ENCODE results near the gene CHMP1A.
A peak's percentile ranks its signal among the peaks of the same experiment; 100 is the strongest.
"Not testable (repeated sequence)": the region's sequence is repeated elsewhere in the genome, so short reads cannot be mapped to it uniquely, and the experiment has no call there.

CHMP1A gene

GRCh38 chr16:89634463-89635385 lies 22.8 kb downstream of the CHMP1A start:
- H3K79me2 ChIP-seq (ENCODE audit: control insufficient read depth, insufficient read depth, low read length); DNase-seq; H3K4me1 ChIP-seq (ENCODE audit: control insufficient read depth, low read depth, low read length); H3K27me3 ChIP-seq (ENCODE audit: insufficient read depth, low read length, poor library complexity); H4K5ac ChIP-seq (ENCODE audit: low read length); H3K56ac ChIP-seq (ENCODE audit: low read length); H3K18ac ChIP-seq (ENCODE audit: low read length); H2BK5ac ChIP-seq (ENCODE audit: low read length); H3K27ac ChIP-seq (ENCODE audit: low read depth, low read length); H3K4me2 ChIP-seq (ENCODE audit: low read length); H3K9ac ChIP-seq (ENCODE audit: low read length); H2BK120ac ChIP-seq (ENCODE audit: low read depth, low read length); H2BK15ac ChIP-seq (replicated peaks; ENCODE audit: low read depth); H2AK5ac ChIP-seq (ENCODE audit: low read length); H3K4ac ChIP-seq (ENCODE audit: low read depth, low read length); H3K79me1 ChIP-seq (ENCODE audit: low read length); H3K4me3 ChIP-seq (ENCODE audit: low read length); H3K36me3 ChIP-seq (ENCODE audit: control insufficient read depth, insufficient read depth, low read length); H3K23ac ChIP-seq (ENCODE audit: low read length); H4K8ac ChIP-seq (ENCODE audit: low read depth, low read length): not testable (repeated sequence)
- WGBS (ENCODE audit: extremely low coverage, insufficient coverage, low lambda C conversion rate): 100% methylated on average over 1 of the region's 2 CpGs

- Histone ChIP-seq H3K79me2 (ENCODE audit: control insufficient read depth, insufficient read depth, low read length) (no peaks in the 10 kb centered on the region), H4K5ac (ENCODE audit: low read length) (no peak overlapping the region), H3K9ac (ENCODE audit: low read length) (no peak overlapping the region), H3K4ac (ENCODE audit: low read depth, low read length) (no peak overlapping the region), H3K27me3 (ENCODE audit: insufficient read depth, low read length, poor library complexity) (no peaks in the 10 kb centered on the region), H3K4me2 (ENCODE audit: low read length) (no peak overlapping the region), H2BK15ac (replicated peaks; ENCODE audit: low read depth) (no peak overlapping the region), H2BK120ac (ENCODE audit: low read depth, low read length) (no peak overlapping the region), H2AK5ac (ENCODE audit: low read length) (no peak overlapping the region), H3K23ac (ENCODE audit: low read length) (no peak overlapping the region), H3K56ac (ENCODE audit: low read length) (no peak overlapping the region), H4K8ac (ENCODE audit: low read depth, low read length) (no peak overlapping the region), H3K18ac (ENCODE audit: low read length) (no peak overlapping the region), H3K79me1 (ENCODE audit: low read length) (no peaks in the 10 kb centered on the region), H3K27ac (ENCODE audit: low read depth, low read length) (no peak overlapping the region), H3K4me3 (ENCODE audit: low read length) (no peak overlapping the region), H2BK5ac (ENCODE audit: low read length) (no peak overlapping the region), H3K4me1 (ENCODE audit: control insufficient read depth, low read depth, low read length) (no peaks in the 10 kb centered on the region), H3K36me3 (ENCODE audit: control insufficient read depth, insufficient read depth, low read length) (no peaks in the 10 kb centered on the region)
- no peak for DNase-seq
- WGBS (ENCODE audit: extremely low coverage, insufficient coverage, low lambda C conversion rate): no CpG with 5 or more reads among the region's 19 CpGs
Observed at GRCh38 chr16:89633064-89633631, 24.4 kb downstream of the CHMP1A start.

GRCh38 chr16:89629827-89630610 lies 27.5 kb downstream of the CHMP1A start:
- H2BK120ac ChIP-seq (ENCODE audit: low read depth, low read length): no peak overlapping the region
- H3K4me3 ChIP-seq (ENCODE audit: low read length): no peak overlapping the region
- H3K23ac ChIP-seq (ENCODE audit: low read length): no peak overlapping the region
- H3K56ac ChIP-seq (ENCODE audit: low read length): no peak overlapping the region
- H3K4me2 ChIP-seq (ENCODE audit: low read length): no peak overlapping the region
- H3K18ac ChIP-seq (ENCODE audit: low read length): no peak overlapping the region
- H3K27ac ChIP-seq (ENCODE audit: low read depth, low read length): no peak overlapping the region
- no peak overlapping the region for H3K9ac ChIP-seq (ENCODE audit: low read length)
- no peaks in the 10 kb centered on the region for H3K27me3 ChIP-seq (ENCODE audit: insufficient read depth, low read length, poor library complexity)
- H3K36me3 ChIP-seq (ENCODE audit: control insufficient read depth, insufficient read depth, low read length): no peaks in the 10 kb centered on the region
- no peaks in the 10 kb centered on the region for H3K79me2 ChIP-seq (ENCODE audit: control insufficient read depth, insufficient read depth, low read length)
- H3K4ac ChIP-seq (ENCODE audit: low read depth, low read length): no peak overlapping the region
- H4K5ac ChIP-seq (ENCODE audit: low read length): no peak overlapping the region
- H3K79me1 ChIP-seq (ENCODE audit: low read length): no peaks in the 10 kb centered on the region
- H2AK5ac ChIP-seq (ENCODE audit: low read length): no peak overlapping the region
- DNase-seq: no peak
- no CpG with 5 or more reads among the region's 17 CpGs for WGBS (ENCODE audit: extremely low coverage, insufficient coverage, low lambda C conversion rate)
- no peak overlapping the region for H4K8ac ChIP-seq (ENCODE audit: low read depth, low read length)
- H3K4me1 ChIP-seq (ENCODE audit: control insufficient read depth, low read depth, low read length): no peaks in the 10 kb centered on the region
- H2BK5ac ChIP-seq (ENCODE audit: low read length): no peak overlapping the region
- no peak overlapping the region for H2BK15ac ChIP-seq (replicated peaks; ENCODE audit: low read depth)

DNA sequence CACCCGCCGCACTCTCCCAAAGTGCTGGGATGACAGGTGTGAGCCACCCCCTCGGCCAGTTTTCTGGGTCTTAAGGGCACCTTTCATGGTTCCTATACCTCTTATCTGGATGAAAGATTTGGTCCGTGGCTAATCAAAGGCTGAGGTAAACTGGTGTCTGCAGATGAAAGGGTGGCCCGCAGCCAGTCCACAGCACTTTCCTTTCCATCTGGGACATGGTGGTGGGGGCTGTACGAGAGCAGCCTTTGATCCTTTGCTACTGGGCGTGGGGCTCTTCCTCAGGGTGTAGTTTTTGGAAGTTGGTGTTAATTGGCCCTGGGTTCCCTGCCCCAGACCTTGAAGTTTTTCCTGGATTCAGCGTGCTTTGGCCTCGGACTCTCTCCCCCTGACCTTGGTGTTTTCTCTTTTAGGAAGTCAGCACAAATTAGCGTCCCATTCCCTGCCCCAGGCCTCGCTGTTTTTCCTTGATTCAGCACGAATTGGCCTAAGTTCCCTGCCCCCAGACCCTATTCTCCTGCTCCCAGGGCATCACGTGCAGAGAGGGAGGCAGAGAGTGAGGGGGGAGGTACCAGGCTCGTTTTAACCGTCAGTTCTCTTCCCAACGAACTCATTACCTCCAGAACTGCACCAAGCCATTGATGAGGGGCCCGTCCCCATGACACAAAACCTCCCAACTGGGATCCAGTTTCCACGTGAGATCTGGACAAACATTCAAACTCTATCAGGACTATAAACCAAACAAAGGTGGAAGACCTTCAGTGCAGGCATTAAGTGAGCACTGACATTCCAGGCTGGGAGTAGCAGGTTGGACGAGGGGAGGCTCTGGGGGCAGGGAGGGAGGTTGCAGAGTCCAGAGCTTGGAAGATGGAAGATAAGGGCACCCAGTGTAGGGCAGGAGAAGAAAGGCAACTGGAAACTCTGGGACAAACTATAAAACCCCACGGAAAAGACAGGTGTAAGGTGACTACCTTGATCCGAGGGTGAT lies 32.4 kb downstream of the CHMP1A start:
- WGBS (ENCODE audit: extremely low coverage, insufficient coverage, low lambda C conversion rate): no CpG with 5 or more reads among the region's 21 CpGs
- Histone ChIP-seq H4K8ac (ENCODE audit: low read depth, low read length) (no peak overlapping the region), H3K4me3 (ENCODE audit: low read length) (no peak overlapping the region), H3K27me3 (ENCODE audit: insufficient read depth, low read length, poor library complexity) (peaks cover 3% of the 10 kb centered on the region), H3K18ac (ENCODE audit: low read length) (no peak overlapping the region), H3K56ac (ENCODE audit: low read length) (no peak overlapping the region), H4K5ac (ENCODE audit: low read length) (no peak overlapping the region), H3K27ac (ENCODE audit: low read depth, low read length) (no peak overlapping the region), H3K4me2 (ENCODE audit: low read length) (no peak overlapping the region), H3K9ac (ENCODE audit: low read length) (no peak overlapping the region), H2BK120ac (ENCODE audit: low read depth, low read length) (no peak overlapping the region), H2BK15ac (replicated peaks; ENCODE audit: low read depth) (no peak overlapping the region), H3K4me1 (ENCODE audit: control insufficient read depth, low read depth, low read length) (no peaks in the 10 kb centered on the region), H3K23ac (ENCODE audit: low read length) (no peak overlapping the region), H3K36me3 (ENCODE audit: control insufficient read depth, insufficient read depth, low read length) (no peaks in the 10 kb centered on the region), H3K79me2 (ENCODE audit: control insufficient read depth, insufficient read depth, low read length) (no peaks in the 10 kb centered on the region), H3K4ac (ENCODE audit: low read depth, low read length) (no peak overlapping the region), H2AK5ac (ENCODE audit: low read length) (no peak overlapping the region), H3K79me1 (ENCODE audit: low read length) (no peaks in the 10 kb centered on the region), H2BK5ac (ENCODE audit: low read length) (no peak overlapping the region)
- no peak for DNase-seq

GRCh38 chr16:89623511-89624261 lies 33.8 kb downstream of the CHMP1A start:
- Histone ChIP-seq H3K56ac (ENCODE audit: low read length) (peak overlapping the region; percentile 34), H3K23ac (ENCODE audit: low read length) (no peak overlapping the region)
- no peak for DNase-seq

More at GRCh38 chr16:89623511-89624261, 33.8 kb downstream of the CHMP1A start:
- Histone ChIP-seq H3K4ac (ENCODE audit: low read depth, low read length) (no peak overlapping the region), H3K27me3 (ENCODE audit: insufficient read depth, low read length, poor library complexity) (peaks cover 3% of the 10 kb centered on the region), H3K4me2 (ENCODE audit: low read length) (peak overlapping the region; percentile 22), H3K18ac (ENCODE audit: low read length) (no peak overlapping the region), H2BK5ac (ENCODE audit: low read length) (no peak overlapping the region), H2BK15ac (replicated peaks; ENCODE audit: low read depth) (no peak overlapping the region), H3K4me3 (ENCODE audit: low read length) (no peak overlapping the region), H2AK5ac (ENCODE audit: low read length) (no peak overlapping the region), H3K36me3 (ENCODE audit: control insufficient read depth, insufficient read depth, low read length) (no peaks in the 10 kb centered on the region), H3K9ac (ENCODE audit: low read length) (peak overlapping the region; percentile 31), H2BK120ac (ENCODE audit: low read depth, low read length) (no peak overlapping the region), H4K8ac (ENCODE audit: low read depth, low read length) (no peak overlapping the region), H3K79me1 (ENCODE audit: low read length) (no peaks in the 10 kb centered on the region), H4K5ac (ENCODE audit: low read length) (no peak overlapping the region), H3K4me1 (ENCODE audit: control insufficient read depth, low read depth, low read length) (no peaks in the 10 kb centered on the region), H3K79me2 (ENCODE audit: control insufficient read depth, insufficient read depth, low read length) (no peaks in the 10 kb centered on the region), H3K27ac (ENCODE audit: low read depth, low read length) (no peak overlapping the region)
- WGBS (ENCODE audit: extremely low coverage, insufficient coverage, low lambda C conversion rate): no CpG with 5 or more reads among the region's 28 CpGs

Data from mesendoderm (in vitro differentiated cells).